ENCODE results near the gene MFSD6.

The MFSD6 gene

DNA sequence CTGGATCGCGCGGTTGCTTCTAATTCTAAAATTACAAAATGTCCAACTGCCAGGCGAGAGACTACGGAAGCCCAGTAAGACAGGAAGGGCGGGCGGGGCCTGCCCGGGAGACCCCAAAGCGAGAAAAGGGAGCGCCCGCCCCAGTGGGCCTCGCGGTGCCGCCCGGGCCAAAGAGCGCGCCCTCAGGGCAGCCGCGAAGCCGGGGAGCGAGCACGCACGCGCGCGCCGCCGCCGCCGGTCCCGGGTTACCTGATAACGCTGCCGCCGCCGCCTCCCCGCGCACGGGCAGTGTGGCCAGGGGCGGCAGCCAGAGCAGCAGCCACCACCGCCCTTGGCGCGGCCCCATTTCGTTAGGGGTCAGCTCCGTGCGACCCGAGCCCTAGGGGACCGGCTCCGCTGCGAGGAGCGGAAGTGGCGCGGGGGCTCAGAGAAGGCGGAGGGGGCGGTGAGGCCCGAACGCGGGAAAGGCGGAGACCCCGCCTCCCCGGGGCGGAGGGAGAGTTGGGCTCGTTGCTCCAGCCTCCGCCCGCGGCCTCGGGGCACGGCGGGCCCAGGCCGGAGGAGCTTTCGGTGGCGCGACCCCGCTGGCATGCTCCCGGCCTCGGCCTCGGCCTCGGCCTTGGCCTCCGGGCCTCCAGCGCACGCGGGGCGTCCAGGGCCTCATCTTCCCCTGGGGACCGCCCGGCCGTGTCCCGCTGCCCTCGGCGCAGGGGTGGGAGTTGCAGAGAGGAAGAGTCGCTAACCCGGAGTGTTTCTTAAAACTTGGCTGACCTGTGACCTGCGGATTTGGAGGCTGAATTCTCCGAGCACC lies 126.4 kb downstream of the MFSD6 start, which contains the start of gene NEMP2:
TSS of gene NEMP2 (minus strand) at position 413 of the 811 bp plus-strand sequence. CDS start at position 346, 67 bp downstream.
- peak; percentile 67 for DNase-seq

DNA sequence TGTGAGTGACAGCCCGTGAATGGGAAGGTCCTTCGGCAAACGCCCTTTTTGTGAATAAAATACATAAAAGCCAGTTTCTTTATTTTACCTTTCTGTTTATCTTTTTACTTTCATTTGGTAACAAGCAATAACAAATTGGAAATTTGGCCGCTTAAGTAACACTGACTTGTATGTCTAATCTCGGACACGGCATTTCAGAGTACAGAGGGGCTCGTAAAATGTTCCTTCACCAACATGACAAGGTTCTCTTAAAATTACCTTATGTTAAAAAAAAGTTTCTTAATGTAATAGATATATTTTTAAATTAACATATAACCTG lies 126.9 kb downstream of the MFSD6 start:
- no peak for DNase-seq

DNA sequence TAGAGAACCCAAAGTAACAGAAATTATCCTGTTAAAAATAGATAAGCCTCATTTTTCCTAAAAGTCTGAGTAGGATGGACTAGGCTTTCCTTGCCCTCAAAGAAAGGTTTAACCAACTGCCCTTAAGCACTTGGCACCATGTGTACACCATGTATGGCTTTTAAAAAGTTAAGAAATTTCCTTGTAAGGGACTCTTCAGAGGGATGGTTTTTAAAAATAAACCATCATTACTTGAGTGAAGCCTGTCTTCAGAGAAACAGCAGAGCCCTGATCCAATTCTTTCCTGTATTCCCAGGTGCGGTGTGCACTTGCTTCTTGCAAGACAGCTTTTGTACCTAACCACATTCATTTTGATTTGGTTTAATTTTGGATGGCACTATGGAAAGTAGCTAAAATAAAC lies 127.4 kb downstream of the MFSD6 start:
- no peak for DNase-seq

DNA sequence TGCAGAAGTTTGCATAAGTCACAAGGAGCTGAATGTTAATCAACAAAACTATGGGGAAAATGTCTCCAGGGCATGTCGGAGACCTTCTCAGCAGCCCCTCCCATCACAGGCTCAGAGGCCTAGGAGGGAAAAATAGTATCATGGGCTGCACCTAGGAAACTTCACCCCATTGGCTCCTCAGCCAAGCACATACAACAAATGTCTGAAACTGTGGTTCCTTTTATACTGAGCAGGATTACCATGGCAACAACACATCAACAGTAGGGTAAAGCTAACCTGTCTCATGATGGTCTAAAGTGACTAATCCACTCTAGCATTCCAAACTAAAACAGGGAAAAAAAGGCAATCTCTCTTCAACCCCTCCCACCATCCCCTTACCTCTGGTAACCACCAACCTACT lies 129.6 kb downstream of the MFSD6 start:
- peak; percentile 47 for DNase-seq

DNA sequence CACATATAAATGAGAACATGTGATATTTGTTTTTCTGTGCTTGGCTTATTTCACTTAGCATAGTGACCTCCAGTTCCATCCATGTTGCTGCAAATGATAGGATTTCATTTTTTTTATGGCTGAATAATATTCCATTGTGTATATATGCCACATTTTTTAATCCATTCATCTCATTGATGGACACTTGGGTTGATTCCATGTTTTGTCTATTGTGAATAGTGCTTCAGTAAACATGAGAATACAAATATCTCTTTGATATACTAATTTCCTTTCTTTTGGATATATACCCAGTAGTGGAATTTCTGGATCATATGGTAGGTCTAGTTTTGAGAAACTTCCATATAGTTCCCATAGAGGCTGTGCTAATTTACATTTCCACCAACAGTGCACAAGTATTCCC lies 130.0 kb downstream of the MFSD6 start:
- no peak for DNase-seq

DNA sequence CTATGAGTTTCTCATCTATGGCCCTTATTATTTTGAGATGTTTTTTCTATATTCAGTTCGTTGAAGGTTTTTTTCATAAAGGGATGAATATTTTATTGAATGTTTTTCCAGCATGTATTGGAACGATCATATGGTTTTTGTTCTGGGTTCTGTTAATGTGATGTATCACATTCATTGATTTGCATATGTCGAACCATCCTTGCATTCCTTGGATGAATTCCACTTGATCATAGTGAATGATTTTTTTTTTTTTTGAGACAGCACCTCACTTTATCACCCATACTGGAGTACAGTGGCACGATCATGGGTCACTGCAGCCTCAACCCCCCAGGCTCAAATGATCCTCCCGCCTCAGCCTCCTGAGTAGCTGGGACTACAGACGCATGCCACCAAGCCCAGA lies 131.9 kb downstream of the MFSD6 start:
- DNase-seq, result no peak

DNA sequence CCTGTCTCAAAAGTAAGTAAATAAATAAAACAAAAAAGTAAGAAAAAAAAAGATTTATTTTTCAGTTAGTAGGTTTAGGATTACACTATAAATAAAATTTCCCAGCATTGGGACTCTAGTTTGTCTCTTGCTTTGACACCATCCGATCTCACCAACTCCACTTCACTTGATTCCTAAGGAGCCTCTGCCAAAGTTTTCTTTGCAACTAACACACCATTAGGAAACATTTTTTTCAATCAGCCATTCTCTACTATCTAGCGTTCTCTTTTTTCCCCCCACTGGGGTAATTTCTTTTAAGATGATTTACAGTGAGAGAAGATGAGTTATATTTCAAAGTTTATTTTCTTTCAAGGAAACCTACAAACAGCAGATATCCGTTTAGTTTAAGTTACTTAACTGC lies 136.9 kb downstream of the MFSD6 start:
- no peak for DNase-seq

DNA sequence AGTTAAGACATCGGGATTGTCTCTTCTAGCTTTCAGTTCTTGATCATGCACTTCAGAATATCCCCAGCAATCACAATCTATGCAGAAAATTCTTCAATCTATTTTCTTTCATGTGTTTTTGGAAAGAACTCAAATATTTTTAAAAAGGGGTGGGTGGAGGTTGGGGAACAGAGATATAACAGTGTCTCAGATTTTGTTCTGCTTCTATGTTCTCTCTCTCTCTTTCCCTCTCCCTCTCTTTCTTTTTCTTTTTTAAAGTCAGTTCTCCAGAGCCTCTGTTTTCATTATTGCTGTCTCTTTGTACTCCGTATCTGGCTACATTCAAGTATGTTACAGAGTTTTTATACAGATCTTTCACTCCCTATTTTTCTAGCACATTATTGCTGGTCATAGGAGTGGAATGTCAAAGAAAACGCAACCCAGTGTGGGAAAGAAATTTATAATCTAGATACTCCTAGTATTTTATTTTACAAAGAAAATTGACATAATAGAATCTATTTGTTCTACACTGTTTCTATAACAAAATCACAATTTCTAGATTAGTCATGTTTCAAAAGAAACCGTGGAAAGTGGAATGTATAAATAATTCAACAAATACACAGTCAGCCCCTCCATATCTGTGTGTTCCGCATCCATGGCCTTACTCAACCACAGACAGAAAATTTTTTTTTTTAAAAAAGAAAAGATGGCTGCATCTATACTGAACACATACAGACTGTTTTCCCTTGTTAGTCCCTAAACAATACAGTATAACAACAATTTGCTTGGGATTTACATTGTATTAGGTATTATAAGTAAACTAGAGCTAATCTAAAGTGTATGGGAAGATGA lies 137.6 kb downstream of the MFSD6 start:
- DNase-seq, result no peak

DNA sequence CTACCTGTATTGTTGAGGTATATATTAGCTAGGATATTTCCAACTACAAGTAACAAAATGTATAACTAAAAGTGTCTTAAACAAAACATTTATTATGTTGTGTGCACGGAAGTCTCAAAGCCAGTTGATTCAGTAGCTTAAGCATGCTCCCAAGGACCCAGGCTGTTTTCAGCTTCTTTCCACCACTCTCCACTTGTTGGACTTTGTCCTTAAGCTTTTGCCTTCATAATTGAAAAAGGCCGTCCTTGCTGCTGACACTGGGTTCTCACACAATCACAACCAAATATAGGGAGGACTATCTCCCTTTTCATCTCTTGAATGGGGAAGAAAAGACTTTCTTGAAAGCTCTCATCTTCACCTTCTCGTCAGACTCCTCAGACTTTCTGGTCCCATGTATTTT lies 138.6 kb downstream of the MFSD6 start:
- no peak for DNase-seq

DNA sequence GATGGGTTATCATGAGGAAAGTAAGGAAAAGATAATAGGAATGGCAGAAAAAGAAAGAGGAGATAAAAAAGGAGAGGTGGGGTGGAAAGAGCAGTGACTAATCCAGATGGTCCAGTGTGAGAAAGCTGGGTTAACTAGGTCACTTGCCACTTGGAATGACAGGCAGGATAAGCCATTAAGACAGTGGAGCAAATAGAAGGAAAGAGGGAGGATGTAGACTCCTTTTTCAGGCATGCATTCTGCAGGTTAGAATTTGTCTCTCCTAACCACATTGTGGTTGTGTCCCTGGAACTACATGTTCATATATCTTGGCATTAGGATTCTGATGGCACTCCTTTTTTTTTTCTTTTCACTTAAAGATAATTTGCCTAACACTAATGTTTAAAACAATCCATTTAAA lies 139.7 kb downstream of the MFSD6 start:
- DNase-seq, result no peak

DNA sequence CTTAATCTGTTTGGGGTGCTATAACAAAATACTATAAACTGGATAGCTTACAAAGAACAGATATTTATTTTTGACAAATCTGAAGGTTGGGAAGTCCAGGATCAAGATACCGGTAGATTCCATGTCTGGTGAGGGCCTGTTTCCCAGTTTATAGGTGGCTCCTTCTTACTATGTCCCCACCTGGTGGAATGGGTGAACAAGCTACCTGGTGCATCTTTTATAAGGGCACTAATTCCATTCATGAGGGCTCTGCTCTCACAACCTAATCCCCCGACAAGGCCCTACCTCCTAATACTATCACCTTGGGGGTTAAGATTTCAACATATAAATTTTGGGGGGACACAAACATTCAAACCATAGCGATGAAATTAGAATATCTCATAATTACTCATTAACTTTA lies 142.0 kb downstream of the MFSD6 start:
- no peak for DNase-seq
